ENCODE results near the gene PGAP2.
A peak's percentile ranks its signal among the peaks of the same experiment; 100 is the strongest.
"Not testable (repeated sequence)": the region's sequence is repeated elsewhere in the genome, so short reads cannot be mapped to it uniquely, and the experiment has no call there.

Gene PGAP2

DNA sequence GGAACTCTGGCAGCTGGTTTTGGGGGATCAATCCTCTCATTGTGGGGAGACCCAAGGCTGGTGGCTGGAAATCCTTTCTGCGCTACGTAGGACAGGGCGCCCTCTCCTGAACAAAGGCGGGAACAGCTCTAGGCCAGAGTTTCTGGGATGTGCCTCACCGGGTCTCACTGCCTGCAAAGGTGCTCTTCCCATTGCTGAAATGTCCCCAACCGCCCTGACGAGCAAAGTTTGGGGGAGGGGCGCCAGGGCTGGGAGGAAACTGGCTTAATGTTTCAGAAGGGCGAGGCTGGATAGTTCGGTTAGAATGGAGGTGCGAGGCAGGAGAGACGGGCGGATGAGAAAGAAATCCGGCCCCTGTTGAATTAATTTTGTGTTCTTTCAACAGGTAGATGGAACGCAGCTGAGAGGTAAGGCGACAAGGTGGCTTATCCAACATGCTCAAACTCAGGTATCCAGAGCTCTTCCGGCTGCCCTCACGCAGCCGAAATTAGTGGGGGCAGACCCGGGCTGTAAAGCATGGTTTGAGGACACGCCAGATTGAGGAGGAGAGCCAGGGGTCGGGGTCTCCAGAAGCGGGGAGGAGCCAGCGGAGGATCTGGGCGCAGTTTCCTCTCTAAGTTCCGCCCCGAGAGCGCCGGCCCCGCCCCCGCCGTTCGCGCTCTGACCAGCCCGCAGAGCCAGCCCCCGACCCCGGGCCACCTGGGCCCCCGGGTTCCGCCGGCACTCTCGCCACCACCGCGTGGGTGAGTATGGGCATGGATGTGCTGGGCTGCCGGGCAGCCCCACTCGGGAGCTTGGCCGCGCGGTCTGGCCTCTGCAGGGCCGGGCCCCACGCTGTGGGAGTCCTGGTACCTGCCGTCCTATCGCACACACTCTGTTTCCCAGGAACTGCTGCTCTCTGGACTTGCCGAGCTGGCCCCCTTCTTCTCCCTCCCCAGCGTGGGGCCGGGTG lies at the start of gene PGAP2:
PGAP2 (plus strand) TSS at position 652 of the 952 bp plus-strand sequence. CDS start 2,700 bp downstream, outside the sequence.
- H3K4me3 ChIP-seq (ENCODE audit: low read depth, low read length), result peak within 1 kb of the TSS; percentile 76
- TF ChIP-seq, protein P1, sequence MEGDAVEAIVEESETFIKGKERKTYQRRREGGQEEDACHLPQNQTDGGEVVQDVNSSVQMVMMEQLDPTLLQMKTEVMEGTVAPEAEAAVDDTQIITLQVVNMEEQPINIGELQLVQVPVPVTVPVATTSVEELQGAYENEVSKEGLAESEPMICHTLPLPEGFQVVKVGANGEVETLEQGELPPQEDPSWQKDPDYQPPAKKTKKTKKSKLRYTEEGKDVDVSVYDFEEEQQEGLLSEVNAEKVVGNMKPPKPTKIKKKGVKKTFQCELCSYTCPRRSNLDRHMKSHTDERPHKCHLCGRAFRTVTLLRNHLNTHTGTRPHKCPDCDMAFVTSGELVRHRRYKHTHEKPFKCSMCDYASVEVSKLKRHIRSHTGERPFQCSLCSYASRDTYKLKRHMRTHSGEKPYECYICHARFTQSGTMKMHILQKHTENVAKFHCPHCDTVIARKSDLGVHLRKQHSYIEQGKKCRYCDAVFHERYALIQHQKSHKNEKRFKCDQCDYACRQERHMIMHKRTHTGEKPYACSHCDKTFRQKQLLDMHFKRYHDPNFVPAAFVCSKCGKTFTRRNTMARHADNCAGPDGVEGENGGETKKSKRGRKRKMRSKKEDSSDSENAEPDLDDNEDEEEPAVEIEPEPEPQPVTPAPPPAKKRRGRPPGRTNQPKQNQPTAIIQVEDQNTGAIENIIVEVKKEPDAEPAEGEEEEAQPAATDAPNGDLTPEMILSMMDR (IDR thresholded peaks at IDR 0.05; ENCODE audit: insufficient read depth, low read depth, low read length, missing control alignments), result peak; percentile 70
- DNase-seq (ENCODE audit: low read depth), result peak; percentile 62

DNA sequence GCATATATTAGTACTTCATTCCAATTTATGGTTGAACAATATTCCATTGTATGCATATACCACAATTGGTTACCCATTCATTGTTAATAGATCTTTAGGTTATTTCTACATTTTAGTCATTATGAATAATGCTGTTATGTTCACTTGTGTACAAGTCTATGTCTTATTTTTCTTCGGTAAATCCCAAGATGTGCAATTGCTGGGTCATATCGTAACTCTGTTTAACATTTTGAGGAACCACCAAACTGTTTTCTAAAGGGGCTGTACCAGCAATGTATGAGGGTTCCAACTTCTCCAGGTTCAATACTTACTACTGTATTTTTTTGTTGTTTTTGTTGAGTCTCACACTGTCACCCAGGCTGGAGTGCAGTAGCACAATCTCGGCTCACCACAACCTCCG lies 44.1 kb upstream of the PGAP2 start:
- no peak overlapping the region for H3K4me3 ChIP-seq (ENCODE audit: low read depth, low read length)
- TF ChIP-seq, protein P1 (IDR thresholded peaks at IDR 0.05; ENCODE audit: insufficient read depth, low read depth, low read length, missing control alignments), result no peak
- no peak for DNase-seq (ENCODE audit: low read depth)

DNA sequence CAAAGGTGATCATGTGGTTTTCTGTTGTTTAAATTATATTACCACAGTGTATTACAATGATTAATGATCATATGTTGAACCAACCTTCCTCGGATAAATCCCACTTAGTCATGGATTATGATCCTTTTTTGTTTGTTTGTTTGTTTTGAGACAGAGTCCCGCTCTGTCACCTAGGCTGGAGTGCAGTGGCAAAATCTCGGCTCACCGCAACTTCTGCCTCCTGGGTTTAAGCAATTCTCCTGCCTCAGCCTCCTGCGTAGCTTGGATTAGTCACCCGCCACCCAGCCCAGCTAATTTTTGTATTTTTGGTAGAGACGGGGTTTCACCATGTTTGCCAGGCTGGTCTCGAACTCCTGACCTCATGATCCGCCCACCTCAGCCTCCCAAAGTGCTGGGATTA lies 41.5 kb upstream of the PGAP2 start:
- not testable (repeated sequence) for H3K4me3 ChIP-seq (ENCODE audit: low read depth, low read length); DNase-seq (ENCODE audit: low read depth)

DNA sequence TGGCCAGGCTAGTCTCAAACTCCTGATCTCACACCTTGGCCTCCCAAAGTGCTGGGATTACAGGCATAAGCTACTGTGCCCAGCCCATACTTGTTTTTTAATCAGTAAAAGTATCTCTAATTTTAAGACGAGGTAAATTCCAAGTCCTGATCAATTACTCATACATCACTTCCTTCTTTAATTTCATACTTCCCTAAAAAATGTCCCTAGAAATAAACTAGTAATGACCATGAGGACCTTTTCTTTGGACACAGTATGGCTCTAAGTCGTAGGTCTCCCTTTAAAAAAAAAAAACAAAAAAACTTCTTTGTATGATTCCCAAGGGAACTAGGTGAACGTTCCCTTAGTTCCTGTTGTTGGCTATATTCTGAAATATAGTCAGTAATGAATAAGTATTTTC lies 40.8 kb upstream of the PGAP2 start:
- TF ChIP-seq, protein P1 (IDR thresholded peaks at IDR 0.05; ENCODE audit: insufficient read depth, low read depth, low read length, missing control alignments), result no peak

DNA sequence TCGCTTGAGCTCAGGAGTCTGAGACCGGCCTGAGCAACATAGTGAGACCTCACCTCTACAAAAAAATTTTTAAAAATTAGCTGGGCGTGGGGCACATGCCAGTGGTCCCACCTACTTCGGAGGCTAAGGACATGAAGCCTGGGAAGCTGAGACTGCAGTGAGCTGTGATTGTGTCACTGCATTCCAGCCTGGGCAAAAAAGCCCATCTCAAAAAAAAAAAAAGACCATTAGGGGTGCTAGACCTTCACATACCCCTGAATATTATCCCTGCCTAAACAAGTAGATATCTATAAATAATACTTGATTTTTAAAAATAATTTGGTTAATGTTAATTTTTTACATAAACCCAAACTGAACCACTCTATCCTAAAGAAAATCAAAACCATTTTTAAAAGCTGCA lies 35.2 kb upstream of the PGAP2 start:
- no peak for DNase-seq (ENCODE audit: low read depth)
- TF ChIP-seq, protein P1 (IDR thresholded peaks at IDR 0.05; ENCODE audit: insufficient read depth, low read depth, low read length, missing control alignments), result no peak
- no peak overlapping the region for H3K4me3 ChIP-seq (ENCODE audit: low read depth, low read length)

More for the DNA sequence above, 40.8 kb upstream of the PGAP2 start:
- DNase-seq (ENCODE audit: low read depth), result no peak
- H3K4me3 ChIP-seq (ENCODE audit: low read depth, low read length), result no peak overlapping the region

DNA sequence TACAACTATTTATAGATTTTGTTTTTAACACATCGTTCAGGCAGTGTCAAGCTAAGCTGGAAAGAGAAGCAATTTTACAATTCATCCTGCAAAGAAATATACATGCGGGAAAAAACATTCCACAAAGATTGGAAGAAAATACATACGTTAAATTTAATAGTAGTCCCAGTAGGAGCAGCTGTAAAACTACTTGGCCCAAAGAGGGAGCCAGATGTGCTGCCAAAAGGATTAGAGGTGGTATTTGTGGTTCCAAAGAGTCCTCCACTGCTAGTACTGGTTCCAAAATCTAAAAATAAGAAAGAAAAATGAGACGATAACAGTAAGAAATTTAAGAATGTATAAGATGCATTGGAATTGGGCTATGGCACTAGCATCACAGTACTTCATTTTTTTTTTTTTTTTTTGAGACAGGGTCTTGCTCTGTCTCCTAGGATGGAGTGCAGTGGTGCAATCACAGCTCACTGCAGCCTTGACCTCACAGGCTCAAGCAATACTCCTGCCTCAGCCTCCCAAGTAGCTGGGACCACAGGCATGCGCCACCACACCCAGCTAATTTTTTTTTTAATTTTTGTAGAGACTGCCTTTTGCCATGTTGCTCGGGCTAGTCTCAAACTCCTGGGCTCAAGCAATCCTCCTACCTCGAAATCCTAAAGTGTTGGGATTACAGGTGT lies 32.5 kb upstream of the PGAP2 start:
- TF ChIP-seq, protein P1 (IDR thresholded peaks at IDR 0.05; ENCODE audit: insufficient read depth, low read depth, low read length, missing control alignments), result no peak
- DNase-seq (ENCODE audit: low read depth), result no peak
- H3K4me3 ChIP-seq (ENCODE audit: low read depth, low read length), result no peak overlapping the region

DNA sequence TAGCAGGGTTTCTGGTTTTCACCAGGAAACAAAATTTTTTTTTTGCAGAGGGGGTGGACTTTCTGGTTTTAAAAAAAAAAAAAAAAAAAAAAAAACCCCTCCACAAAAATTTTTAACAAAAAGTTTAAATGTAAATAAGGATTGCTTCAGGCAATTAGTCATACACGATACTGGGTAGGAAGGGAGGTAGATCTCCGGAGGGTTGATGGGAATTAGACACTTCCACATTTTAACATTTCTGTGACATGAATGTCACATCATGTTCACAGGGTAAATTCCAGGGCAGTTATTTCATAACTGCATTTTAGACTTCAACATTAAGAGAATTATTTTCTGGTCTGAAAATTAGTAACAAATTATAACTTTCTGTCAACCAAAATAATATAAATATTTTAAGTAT lies 26.9 kb upstream of the PGAP2 start:
- H3K4me3 ChIP-seq (ENCODE audit: low read depth, low read length), result no peak overlapping the region
- TF ChIP-seq, protein P1 (IDR thresholded peaks at IDR 0.05; ENCODE audit: insufficient read depth, low read depth, low read length, missing control alignments), result no peak
- DNase-seq (ENCODE audit: low read depth), result no peak
